ENCODE results near the gene SOCS2.

- no peak for TF ChIP-seq CTCF (IDR thresholded peaks at IDR 0.05)
- no peak for TF ChIP-seq POLR2A (IDR thresholded peaks at IDR 0.05)
These were observed 44.2 kb downstream of the SOCS2 start for GRCh38 chr12:93616584-93617101.
